Measurements from ENCODE around the gene BRMS1.

DNA sequence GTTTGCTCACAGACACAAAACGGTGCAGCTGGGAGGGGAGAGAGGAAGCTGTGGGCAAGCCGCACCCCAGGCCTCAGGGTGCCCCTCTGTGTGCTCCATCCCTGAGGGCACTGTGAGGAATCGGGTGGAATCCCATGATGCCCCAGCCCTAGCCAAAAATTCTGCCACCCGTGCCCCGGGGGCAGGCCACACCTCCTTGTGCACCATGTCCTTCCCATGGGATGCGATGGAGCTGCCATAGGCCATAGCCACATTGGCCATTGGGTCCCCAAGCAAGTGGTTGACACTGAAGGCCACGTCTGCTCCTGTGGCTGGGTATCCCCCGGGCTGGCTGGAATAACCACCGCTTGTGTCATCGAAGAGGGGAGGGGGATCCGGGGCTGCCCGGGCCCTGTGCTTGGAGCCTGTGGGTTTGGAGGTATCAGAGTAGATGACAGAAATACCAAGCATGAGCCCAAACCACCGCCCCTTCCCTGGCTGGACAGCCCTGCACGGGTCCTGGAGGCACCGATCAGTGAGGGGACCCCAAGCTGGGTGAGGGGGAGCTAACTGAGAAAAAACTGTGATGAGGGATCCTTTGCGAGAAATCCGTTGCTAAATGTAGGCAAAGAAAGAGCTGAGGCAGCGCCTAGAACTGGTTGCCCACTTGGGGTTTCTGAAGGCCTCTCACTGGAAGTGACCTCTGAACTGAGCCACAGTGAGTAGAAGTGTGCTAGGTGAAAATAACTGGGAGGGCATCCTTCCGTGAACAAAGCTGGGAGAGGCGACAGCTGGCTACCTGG is 56.8 kb downstream of the BRMS1 start:
- no peak for TF ChIP-seq CTCF (conservative IDR thresholded peaks at IDR 0.05; ENCODE audit: low read depth in 2 of 2)
- no peak for TF ChIP-seq ZNF114 (CRISPR knock-in tag; IDR thresholded peaks at IDR 0.05)
- TF ChIP-seq EZH2 (IDR thresholded peaks at IDR 0.05; ENCODE audit: low read depth, unreplicated experiment): no peak
- no peak for TF ChIP-seq REST (IDR thresholded peaks at IDR 0.05; ENCODE audit: unreplicated experiment)
- TF ChIP-seq ZNF331 (CRISPR knock-in tag; IDR thresholded peaks at IDR 0.05; ENCODE audit: low read depth): no peak
- no peak for TF ChIP-seq EZH2phosphoT487 (IDR thresholded peaks at IDR 0.05; ENCODE audit: unreplicated experiment)
- TF ChIP-seq CREB1 (CRISPR knock-in tag; IDR thresholded peaks at IDR 0.05; ENCODE audit: low read depth): no peak
- TF ChIP-seq POLR2AphosphoS5 (IDR thresholded peaks at IDR 0.05; ENCODE audit: low read depth): no peak

All from GM23338 (cell line).